Neutrophil (primary cell): ENCODE data around the gene UBAP2L.
"Not testable (repeated sequence)": the region's sequence is repeated elsewhere in the genome, so short reads cannot be mapped to it uniquely, and the experiment has no call there.

Experiments used
- H3K27ac ChIP-seq: fragments of 200-600 bp; sonication (generic); 2 replicates; pipeline ENCODE4 v1.5.1; 2016; ENCODE audit warnings: mild to moderate bottlenecking, moderate library complexity
- H3K27me3 ChIP-seq: fragments of 200-600 bp; sonication (generic); 2 replicates; pipeline ENCODE4 v1.6.0; 2016; ENCODE audit warnings: mild to moderate bottlenecking
- H3K36me3 ChIP-seq: fragments of 200-600 bp; sonication (generic); 2 replicates; pipeline ENCODE4 v1.5.1; 2017
- H3K4me1 ChIP-seq, 2 experiments: fragments of 200-600 bp in 1 of 2; sonication (generic) in 1 of 2; 1 replicate in 1 of 2; 2 replicates in 1 of 2; pipeline versions ENCODE4 v1.5.1 to v1.6.1; 2013 to 2016; ENCODE audit warnings: low read depth in 1 of 2, low read length in 1 of 2, mild to moderate bottlenecking in 1 of 2, moderate library complexity in 1 of 2; ENCODE audit not compliant: control insufficient read depth in 1 of 2, insufficient read depth in 1 of 2
- H3K4me3 ChIP-seq, 2 experiments: fragments of 200-600 bp in 1 of 2; sonication (generic) in 1 of 2; 1 replicate in 1 of 2; 2 replicates in 1 of 2; pipeline ENCODE4 v1.5.1; 2013 to 2016; ENCODE audit warnings: low read depth in 1 of 2, low read length in 1 of 2, mild to moderate bottlenecking in 1 of 2, moderate library complexity in 1 of 2
- H3K9me3 ChIP-seq: fragments of 200-600 bp; sonication (generic); 2 replicates; pipeline ENCODE4 v1.5.1; 2016
- CTCF ChIP-seq: fragments of 200-600 bp; sonication (generic); IDR thresholded peaks from 2 replicates; pipeline ENCODE4 v1.5.1; 2016; ENCODE audit warnings: antibody characterized with exemption

UBAP2L gene

GRCh38 chr1:154223621-154224020 is 2.9 kb downstream of the UBAP2L start:
- H3K4me1 ChIP-seq = peaks cover 34 to 41% of the 10 kb centered on the region in 2 experiments
- H3K27ac ChIP-seq = peak overlapping the region; percentile 4
- TF ChIP-seq CTCF = no peak
- H3K9me3 ChIP-seq = no peaks in the 10 kb centered on the region
- no peaks in the 10 kb centered on the region for H3K27me3 ChIP-seq
- H3K4me3 ChIP-seq = no peak overlapping the region
- peaks cover 13% of the 10 kb centered on the region for H3K36me3 ChIP-seq

GRCh38 chr1:154225370-154225769 is 4.6 kb downstream of the UBAP2L start:
- H3K4me1 ChIP-seq = peaks cover 20 to 27% of the 10 kb centered on the region in 2 experiments
- H3K4me3 ChIP-seq = no peak overlapping the region
- TF ChIP-seq CTCF = no peak
- H3K9me3 ChIP-seq = no peaks in the 10 kb centered on the region
- H3K36me3 ChIP-seq = peaks cover 30% of the 10 kb centered on the region
- H3K27me3 ChIP-seq = no peaks in the 10 kb centered on the region
- no peak overlapping the region for H3K27ac ChIP-seq

- H3K9me3 ChIP-seq, H3K27ac ChIP-seq, H3K4me3 ChIP-seq, H3K27me3 ChIP-seq: not testable (repeated sequence)
- peaks cover 8 to 15% of the 10 kb centered on the region in 2 experiments for H3K4me1 ChIP-seq
- peaks cover 84% of the 10 kb centered on the region for H3K36me3 ChIP-seq
Observed at GRCh38 chr1:154231112-154231511, 10.4 kb downstream of the UBAP2L start.

- not testable (repeated sequence) for H3K27ac ChIP-seq, H3K9me3 ChIP-seq, H3K27me3 ChIP-seq, H3K4me1 ChIP-seq, H3K4me3 ChIP-seq
- peaks cover 94% of the 10 kb centered on the region for H3K36me3 ChIP-seq
Observed at GRCh38 chr1:154233127-154233526, 12.4 kb downstream of the UBAP2L start.

- no peak overlapping the region for H3K4me3 ChIP-seq
- H3K27ac ChIP-seq = no peak overlapping the region
- H3K4me1 ChIP-seq = no peaks in the 10 kb centered on the region
- no peaks in the 10 kb centered on the region for H3K27me3 ChIP-seq
- H3K36me3 ChIP-seq = peaks cover 82% of the 10 kb centered on the region
- no peaks in the 10 kb centered on the region for H3K9me3 ChIP-seq
- TF ChIP-seq CTCF = no peak
Observed at GRCh38 chr1:154236855-154237254, 16.1 kb downstream of the UBAP2L start.

GRCh38 chr1:154237435-154237834 is 16.7 kb downstream of the UBAP2L start:
- Histone ChIP-seq H3K4me1 (no peaks in the 10 kb centered on the region), H3K27ac (no peak overlapping the region), H3K9me3 (no peaks in the 10 kb centered on the region), H3K36me3 (peaks cover 82% of the 10 kb centered on the region), H3K4me3 (no peak overlapping the region), H3K27me3 (no peaks in the 10 kb centered on the region)
- TF ChIP-seq CTCF = no peak
